ENCODE data around the gene BNC1. TPM values are rescaled to one million over a fixed set of nuclear protein-coding genes. Genes with fewer than 3 reads are reported as not detected.
A peak's percentile ranks its signal among the peaks of the same experiment; 100 is the strongest.
"Not testable (repeated sequence)": the region's sequence is repeated elsewhere in the genome, so short reads cannot be mapped to it uniquely, and the experiment has no call there.

Gene BNC1
- total RNA-seq, 1 donor from 2014 or later: 3.1 TPM

DNA sequence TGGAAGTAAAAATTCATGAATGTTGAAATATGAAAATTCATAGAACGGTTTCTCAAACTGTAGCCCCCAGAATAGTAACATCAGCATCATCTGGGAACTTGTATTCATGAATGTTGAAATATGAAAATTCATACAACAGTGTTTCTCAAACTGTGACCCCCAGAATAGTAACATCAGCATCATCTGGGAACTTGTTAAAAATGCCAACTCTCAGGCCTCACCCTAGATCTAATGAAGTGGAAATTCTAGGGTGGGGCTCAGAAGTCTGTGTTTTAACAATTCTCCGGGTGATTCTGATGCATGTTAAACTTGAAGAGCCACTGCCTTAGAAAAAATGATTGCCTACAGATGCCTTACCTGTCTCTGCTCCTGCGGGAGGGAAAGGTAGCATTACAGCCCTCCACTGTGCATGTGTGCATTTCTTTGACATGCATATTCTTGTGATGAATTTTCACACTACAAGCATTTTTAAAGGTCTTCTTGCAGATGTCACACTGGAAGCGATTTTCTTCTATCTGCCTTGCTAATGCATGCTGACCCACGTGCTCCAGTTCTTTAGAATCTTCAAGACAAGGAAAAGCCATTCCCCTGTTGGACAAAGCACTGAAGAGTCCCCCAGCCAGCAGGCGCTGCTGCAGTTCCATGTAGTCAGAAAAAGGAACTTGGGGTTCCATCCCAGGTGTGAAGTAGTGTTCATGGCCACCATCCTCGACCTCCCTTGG, 21.7 kb downstream of the BNC1 start:
- Histone ChIP-seq H3K36me3 (no peaks in the 10 kb centered on the region), H3K4me1 (no peaks in the 10 kb centered on the region), H3K27ac (no peak overlapping the region), H3K4me3 (no peak overlapping the region), H3K27me3 (no peaks in the 10 kb centered on the region), H3K9me3 (no peaks in the 10 kb centered on the region)
- intact Hi-C loops (cut with DNase I): no loop called here
- ATAC-seq: no peak
- no peak for DNase-seq
- TF ChIP-seq, protein P1, sequence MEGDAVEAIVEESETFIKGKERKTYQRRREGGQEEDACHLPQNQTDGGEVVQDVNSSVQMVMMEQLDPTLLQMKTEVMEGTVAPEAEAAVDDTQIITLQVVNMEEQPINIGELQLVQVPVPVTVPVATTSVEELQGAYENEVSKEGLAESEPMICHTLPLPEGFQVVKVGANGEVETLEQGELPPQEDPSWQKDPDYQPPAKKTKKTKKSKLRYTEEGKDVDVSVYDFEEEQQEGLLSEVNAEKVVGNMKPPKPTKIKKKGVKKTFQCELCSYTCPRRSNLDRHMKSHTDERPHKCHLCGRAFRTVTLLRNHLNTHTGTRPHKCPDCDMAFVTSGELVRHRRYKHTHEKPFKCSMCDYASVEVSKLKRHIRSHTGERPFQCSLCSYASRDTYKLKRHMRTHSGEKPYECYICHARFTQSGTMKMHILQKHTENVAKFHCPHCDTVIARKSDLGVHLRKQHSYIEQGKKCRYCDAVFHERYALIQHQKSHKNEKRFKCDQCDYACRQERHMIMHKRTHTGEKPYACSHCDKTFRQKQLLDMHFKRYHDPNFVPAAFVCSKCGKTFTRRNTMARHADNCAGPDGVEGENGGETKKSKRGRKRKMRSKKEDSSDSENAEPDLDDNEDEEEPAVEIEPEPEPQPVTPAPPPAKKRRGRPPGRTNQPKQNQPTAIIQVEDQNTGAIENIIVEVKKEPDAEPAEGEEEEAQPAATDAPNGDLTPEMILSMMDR (IDR thresholded peaks at IDR 0.05): no peak

DNA sequence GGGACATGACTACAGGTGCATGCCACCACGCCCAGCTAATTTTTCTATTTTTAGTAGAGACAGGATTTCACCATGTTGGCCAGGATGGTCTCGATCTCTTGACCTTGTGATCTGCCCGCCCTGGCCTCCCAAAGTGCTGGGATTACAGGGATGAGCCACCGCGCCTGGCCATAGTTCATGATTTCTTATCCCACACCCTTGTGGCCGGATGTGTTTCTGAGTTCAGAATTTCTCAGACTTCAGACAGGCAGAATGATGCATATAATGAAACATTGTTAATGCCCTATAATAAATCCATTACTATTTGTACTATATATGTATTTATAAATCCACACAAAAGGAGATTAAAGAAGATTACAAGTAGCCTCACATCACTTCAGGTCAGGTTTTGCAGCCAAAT, 22.3 kb downstream of the BNC1 start:
- H3K9me3 ChIP-seq; ATAC-seq; H3K36me3 ChIP-seq; H3K27me3 ChIP-seq; H3K4me1 ChIP-seq; H3K27ac ChIP-seq; DNase-seq; intact Hi-C loops (cut with DNase I); H3K4me3 ChIP-seq: not testable (repeated sequence)

DNA sequence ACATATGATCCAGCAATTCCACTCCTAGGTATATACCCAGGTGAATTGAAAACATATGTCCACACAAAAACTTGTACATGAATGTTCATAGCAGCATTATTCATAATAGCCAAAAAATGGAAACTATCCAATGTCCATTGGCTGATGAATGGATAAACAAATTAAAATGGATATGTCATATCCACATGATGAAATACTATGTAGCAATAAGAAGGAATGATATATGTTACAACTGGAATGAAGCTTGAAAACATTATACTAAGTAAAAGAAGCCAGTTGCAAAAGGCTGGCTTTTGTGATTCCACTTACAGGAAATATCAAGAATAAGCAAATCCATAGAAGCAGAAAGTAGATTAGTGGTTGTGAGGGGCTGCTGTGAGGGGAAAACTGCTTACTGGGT, 33.7 kb downstream of the BNC1 start:
- ATAC-seq: no peak
- Histone ChIP-seq H3K27ac (no peak overlapping the region), H3K4me3 (no peak overlapping the region), H3K36me3 (no peaks in the 10 kb centered on the region), H3K9me3 (no peaks in the 10 kb centered on the region), H3K4me1 (no peaks in the 10 kb centered on the region), H3K27me3 (peaks cover 22% of the 10 kb centered on the region)
- intact Hi-C loops (cut with DNase I): no loop called here
- TF ChIP-seq, protein P1 (IDR thresholded peaks at IDR 0.05): no peak
- no peak for DNase-seq

DNA sequence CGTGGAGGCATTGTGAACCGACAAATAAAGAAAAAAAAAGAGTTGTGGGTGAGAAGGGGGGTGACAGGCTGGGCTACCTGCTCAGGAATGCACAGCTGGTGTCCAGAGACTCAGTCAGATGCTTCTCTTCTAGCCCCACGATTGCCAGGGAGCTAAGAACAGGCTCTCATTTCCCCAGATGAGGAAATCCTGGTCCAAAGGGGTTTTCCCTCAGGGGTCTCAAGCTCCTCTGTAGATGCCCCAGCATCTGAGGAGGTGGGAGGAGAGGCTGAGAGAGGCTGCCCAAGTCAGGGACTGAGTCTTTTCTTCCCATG, 35.5 kb downstream of the BNC1 start:
- Histone ChIP-seq H3K36me3 (no peaks in the 10 kb centered on the region), H3K4me3 (no peak overlapping the region), H3K9me3 (no peaks in the 10 kb centered on the region), H3K27ac (no peak overlapping the region), H3K4me1 (no peaks in the 10 kb centered on the region), H3K27me3 (peaks cover 22% of the 10 kb centered on the region)
- intact Hi-C loops (cut with DNase I): no loop called here
- ATAC-seq (no peak), DNase-seq (no peak)
- TF ChIP-seq, protein P1 (IDR thresholded peaks at IDR 0.05): no peak

DNA sequence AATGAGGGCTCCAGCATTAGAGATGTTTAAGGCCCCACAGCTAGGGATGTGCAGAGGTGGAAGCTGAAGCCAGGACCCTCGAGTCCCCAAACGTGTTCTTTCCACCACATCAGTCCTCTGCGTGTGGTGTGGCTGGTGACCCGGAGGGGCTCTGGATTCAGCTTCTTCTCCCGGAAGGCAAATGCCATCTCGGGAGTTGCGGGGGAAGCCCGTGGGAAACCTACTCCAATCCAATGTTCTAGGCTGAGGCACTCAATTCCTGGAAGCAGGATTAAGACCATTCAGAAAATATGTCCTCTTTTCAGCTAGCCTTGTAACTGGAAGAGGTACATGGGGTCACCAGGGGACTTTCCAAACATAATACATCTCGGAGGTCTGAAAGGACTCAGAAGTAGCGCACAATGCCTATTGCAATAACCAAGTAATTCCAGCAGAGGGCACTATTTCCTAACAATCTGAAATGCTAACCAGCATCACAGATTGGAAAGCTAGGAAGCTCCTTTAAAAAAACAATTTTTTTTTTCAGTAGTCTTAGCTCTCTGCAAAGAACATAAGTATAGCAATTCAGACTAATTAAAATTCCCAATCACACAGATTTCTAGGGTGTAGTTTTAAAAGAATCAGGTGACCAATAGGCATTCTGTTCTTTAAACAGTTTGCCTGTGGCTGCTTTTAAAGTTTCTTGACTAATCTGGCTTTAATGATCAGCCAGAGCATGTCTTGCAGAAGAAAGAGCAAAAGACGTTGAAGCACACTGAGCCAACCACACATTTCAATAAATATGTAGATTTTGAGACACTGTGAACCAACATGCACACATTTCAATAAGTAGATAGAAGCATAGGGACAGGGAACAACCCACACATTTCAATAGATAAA, 36.1 kb downstream of the BNC1 start:
- no peaks in the 10 kb centered on the region for H3K9me3 ChIP-seq
- no peaks in the 10 kb centered on the region for H3K36me3 ChIP-seq
- intact Hi-C loops (cut with DNase I): no loop called here
- H3K27ac ChIP-seq: no peak overlapping the region
- TF ChIP-seq, protein P1 (IDR thresholded peaks at IDR 0.05): peak; percentile 97
- DNase-seq (no peak), ATAC-seq (peak; percentile 81)
- H3K27me3 ChIP-seq: peaks cover 22% of the 10 kb centered on the region
- H3K4me3 ChIP-seq: no peak overlapping the region
- H3K4me1 ChIP-seq: no peaks in the 10 kb centered on the region

DNA sequence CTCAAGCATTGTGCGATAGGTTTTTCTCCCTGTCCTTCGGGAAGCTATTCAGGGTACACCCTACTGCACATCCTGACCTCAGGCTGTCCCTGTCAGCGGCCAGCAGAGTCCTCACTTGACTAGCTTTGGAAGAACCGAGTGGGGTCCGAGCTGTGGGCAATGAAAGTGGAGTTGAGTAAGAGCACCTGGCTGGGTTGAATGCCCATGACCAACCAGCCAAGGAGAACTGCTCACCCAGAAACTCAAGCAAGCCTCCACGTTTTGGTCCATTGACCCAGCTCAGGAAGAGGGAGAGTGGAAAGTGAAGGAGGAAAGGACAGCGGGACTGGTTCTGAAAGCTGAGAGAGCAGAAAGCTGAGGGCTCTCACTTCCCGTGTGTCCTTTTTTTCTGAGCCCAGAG, 40.8 kb downstream of the BNC1 start:
- intact Hi-C loops (cut with DNase I): no loop called here

More for the DNA sequence above, 40.8 kb downstream of the BNC1 start:
- H3K36me3 ChIP-seq: no peaks in the 10 kb centered on the region
- no peak for DNase-seq
- no peaks in the 10 kb centered on the region for H3K9me3 ChIP-seq
- H3K4me3 ChIP-seq: no peak overlapping the region
- peaks cover 20% of the 10 kb centered on the region for H3K27me3 ChIP-seq
- no peak for ATAC-seq
- H3K4me1 ChIP-seq: no peaks in the 10 kb centered on the region
- H3K27ac ChIP-seq: no peak overlapping the region
- TF ChIP-seq, protein P1 (IDR thresholded peaks at IDR 0.05): no peak
